Glomerular visceral epithelial cell (primary cell): ENCODE results near the gene ANP32D.
"Not testable (repeated sequence)": the region's sequence is repeated elsewhere in the genome, so short reads cannot be mapped to it uniquely, and the experiment has no call there.

ENCODE experiments used
- DNase-seq: peaks from one replicate; pipeline ENCODE4 v3.0.0-alpha.2; 2016; ENCODE audit errors: extremely low spot score

ANP32D gene

DNA sequence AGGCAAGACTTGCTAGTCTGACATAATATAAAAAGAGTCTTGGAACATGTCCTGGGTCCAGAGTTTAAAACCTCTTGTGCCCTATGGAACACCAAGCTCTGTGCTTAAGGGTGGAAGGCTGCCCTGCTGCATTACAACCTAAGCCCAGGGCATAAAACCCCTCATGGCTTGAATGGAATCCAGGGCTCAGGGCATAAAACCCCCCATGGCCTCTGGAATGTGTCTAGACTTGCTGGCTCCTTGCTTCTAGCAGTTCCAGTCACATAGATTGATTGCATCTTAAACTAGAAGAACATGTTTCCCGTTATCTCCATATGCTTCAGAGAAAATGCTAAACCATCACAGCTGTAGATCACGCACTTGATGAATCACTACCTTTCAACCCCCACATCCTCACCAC lies 34.5 kb downstream of the ANP32D start:
- not testable (repeated sequence) for DNase-seq

DNA sequence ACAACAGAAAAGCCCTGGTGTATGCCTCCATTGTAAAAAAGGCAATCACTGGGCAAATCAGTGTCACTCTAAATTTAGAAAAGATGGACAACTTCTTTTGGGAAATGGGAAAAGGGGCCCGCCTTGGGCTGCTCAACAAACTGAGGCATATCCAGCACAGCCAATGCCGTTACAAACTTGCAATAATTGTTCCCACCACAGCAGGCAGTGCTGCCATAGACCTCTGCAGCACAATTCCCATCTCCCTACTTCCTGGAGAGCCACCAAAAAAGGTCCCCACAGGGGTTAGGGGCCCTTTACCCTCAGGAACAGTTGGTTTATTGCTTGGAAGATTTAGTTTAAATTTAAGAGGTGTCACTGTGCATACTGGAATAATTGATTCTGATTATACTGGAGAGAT lies 36.6 kb downstream of the ANP32D start:
- no peak for DNase-seq

- no peak for DNase-seq
Observed at GRCh38 chr12:48510111-48510510, 37.8 kb downstream of the ANP32D start.

GRCh38 chr12:48512855-48513254 lies 40.5 kb downstream of the ANP32D start:
- DNase-seq, result no peak

- DNase-seq, result no peak
Observed at GRCh38 chr12:48514728-48515127, 42.4 kb downstream of the ANP32D start.

DNA sequence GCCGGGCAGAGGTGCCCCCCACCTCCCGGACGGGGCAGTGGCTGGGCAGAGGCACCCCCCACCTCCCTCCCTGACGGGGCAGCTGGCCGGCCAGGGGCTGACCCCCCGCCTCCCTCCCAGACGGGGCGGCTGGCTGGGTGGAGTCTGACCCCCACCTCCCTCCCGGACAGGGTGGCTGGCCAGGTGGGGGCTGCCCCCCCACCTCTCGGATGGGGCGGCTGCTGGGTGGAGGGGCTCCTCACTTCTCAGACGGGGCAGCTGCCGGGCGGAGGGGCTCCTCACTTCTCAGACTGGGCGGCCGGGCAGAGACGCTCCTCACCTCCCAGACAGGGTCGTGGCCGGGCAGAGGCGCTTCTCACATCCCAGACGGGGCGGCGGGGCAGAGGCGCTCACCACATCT lies 48.0 kb downstream of the ANP32D start:
- DNase-seq, result not testable (repeated sequence)
